SH-SY5Y (cell line): ENCODE data around the gene MAP3K4.

Experiments used
- GATA2 ChIP-seq: IDR thresholded peaks from 2 replicates; pipeline ENCODE4 v1.6.1; 2011; ENCODE audit warnings: mild to moderate bottlenecking, low read depth, low read length
- GATA3 ChIP-seq: IDR thresholded peaks from 2 replicates; pipeline ENCODE4 v1.6.1; 2011; ENCODE audit warnings: low read depth, mild to moderate bottlenecking, low read length, moderate library complexity

DNA sequence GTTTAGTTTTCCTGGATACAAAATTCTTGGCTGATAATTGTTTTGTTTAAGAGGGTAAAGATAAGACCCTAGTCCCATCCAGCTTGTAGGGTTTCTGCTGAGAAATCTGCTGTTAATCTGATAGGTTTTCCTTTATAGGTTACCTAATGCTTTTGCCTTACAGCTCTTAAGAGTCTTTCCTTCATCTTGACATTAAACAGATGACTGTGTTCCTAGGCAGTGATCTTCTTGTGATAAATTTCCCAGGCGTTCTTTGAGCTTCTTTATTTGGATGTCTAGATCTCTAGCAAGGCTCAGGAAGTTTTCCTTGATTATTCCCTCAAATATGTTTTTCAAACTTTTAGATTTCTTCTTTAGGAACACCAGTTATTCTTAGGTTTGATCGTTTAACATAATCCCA is 134.0 kb downstream of the MAP3K4 start:
- TF ChIP-seq GATA2 (no peak), GATA3 (no peak)
